Measurements from ENCODE around the gene TPRG1.

The TPRG1 gene

DNA sequence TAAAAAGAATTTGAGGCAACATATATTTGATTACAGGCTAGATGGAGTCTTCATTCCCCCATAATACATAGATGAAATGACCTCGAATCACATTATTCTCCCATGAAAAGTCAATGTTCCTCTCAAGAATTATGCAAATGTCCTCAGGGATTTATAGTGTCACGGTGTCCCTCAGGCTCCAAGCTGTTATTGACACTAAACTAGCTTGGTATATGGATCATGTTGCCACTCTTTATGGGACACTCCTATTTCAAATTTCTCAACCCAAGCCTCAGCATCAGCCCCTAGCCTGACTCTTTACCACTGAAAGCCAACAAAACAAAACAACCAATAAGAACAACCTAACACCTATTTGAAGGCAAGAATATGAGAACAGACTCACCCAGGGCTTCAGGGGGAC lies 139.8 kb downstream of the TPRG1 start:
- ChIA-PET POLR2A (no interaction called here), CTCF (no interaction called here)
- no peak for DNase-seq (ENCODE audit: low read depth, low spot score)
- no peak overlapping the region for H3K4me3 ChIP-seq (ENCODE audit: low read depth, low read length)
- TF ChIP-seq, protein P1, sequence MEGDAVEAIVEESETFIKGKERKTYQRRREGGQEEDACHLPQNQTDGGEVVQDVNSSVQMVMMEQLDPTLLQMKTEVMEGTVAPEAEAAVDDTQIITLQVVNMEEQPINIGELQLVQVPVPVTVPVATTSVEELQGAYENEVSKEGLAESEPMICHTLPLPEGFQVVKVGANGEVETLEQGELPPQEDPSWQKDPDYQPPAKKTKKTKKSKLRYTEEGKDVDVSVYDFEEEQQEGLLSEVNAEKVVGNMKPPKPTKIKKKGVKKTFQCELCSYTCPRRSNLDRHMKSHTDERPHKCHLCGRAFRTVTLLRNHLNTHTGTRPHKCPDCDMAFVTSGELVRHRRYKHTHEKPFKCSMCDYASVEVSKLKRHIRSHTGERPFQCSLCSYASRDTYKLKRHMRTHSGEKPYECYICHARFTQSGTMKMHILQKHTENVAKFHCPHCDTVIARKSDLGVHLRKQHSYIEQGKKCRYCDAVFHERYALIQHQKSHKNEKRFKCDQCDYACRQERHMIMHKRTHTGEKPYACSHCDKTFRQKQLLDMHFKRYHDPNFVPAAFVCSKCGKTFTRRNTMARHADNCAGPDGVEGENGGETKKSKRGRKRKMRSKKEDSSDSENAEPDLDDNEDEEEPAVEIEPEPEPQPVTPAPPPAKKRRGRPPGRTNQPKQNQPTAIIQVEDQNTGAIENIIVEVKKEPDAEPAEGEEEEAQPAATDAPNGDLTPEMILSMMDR (IDR thresholded peaks at IDR 0.05; ENCODE audit: insufficient read depth, low read length, missing control alignments) = no peak

DNA sequence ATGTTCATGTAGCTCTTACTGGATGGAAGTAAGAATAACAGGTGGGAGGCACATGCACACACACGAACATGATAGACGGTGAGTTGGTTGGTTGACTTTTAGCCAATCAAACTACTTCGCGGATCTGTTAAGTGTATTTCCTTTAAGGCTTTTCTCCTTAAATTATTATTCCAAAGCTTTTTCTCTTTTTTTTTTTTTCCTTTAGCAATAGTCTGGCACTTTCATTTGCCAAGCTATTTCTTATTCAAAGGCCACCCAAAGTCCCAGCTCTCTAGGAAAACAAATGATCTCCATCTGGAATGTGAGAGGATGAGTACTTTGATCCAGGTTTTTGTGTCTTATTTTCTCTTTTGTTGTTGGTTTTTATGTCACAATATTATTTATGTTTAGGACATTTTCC lies 141.1 kb downstream of the TPRG1 start:
- no peak overlapping the region for H3K4me3 ChIP-seq (ENCODE audit: low read depth, low read length)
- TF ChIP-seq, protein P1 (IDR thresholded peaks at IDR 0.05; ENCODE audit: insufficient read depth, low read length, missing control alignments) = no peak
- ChIA-PET POLR2A (no interaction called here), CTCF (no interaction called here)
- no peak for DNase-seq (ENCODE audit: low read depth, low spot score)

DNA sequence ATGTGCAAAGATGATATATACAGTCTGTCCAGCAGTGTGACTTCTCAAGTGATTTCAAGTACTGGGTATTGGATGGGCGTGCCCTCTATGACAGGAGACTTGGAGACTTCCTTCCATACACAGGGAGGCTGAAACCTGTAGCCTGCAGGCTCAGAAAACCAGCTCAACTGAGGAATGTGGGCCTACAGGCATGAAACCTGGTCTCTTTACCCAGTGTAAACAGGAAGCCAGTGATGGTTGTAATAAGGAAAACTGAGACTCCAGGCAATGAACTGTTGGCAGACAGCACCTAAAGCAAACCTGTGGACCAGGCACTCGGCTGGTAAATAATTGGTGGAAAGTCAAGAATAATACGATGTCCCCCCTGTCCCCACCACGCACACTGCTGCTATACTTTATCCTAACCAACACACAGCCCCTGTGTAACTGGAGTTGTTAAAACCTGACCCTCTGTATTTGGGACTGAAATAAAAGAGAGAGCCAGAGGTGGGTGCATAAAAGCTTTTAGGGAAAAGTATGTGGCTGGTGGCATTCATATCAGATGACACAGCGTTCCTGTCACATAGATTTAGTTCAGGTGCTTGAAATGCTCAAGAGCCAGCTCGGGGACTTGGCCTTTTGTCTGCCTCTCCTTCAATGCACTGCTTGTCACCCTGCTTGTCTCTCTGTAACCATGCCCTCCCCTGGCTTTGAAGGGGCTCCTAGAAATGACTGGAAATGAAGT lies 144.7 kb downstream of the TPRG1 start:
- POLR2A ChIA-PET = no interaction called here
- no peak for DNase-seq (ENCODE audit: low read depth, low spot score)
- no peak overlapping the region for H3K4me3 ChIP-seq (ENCODE audit: low read depth, low read length)

DNA sequence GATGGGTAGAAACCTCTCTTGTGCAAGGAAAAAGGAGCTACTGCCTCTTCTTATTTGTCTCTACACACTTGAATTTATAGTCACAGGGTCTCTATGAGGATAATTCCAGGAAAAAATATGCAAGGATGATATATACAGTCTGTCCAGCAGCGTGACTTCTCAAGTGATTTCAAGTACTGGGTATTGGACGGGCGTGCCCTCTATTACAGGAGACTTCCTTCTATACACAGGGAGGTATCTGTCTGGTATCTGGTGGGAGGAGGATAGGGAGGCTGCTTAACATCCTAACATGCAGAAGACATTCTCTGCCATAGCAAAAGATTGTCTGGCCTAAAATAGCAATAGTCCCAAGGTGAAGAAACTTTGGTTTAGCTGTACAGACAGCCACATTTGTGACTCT lies 146.1 kb downstream of the TPRG1 start:
- no peak overlapping the region for H3K4me3 ChIP-seq (ENCODE audit: low read depth, low read length)
- CTCF ChIA-PET = no interaction called here
- POLR2A ChIA-PET = no interaction called here

More for the DNA sequence above, 144.7 kb downstream of the TPRG1 start:
- CTCF ChIA-PET = no interaction called here
- TF ChIP-seq, protein P1 (IDR thresholded peaks at IDR 0.05; ENCODE audit: insufficient read depth, low read length, missing control alignments) = no peak

DNA sequence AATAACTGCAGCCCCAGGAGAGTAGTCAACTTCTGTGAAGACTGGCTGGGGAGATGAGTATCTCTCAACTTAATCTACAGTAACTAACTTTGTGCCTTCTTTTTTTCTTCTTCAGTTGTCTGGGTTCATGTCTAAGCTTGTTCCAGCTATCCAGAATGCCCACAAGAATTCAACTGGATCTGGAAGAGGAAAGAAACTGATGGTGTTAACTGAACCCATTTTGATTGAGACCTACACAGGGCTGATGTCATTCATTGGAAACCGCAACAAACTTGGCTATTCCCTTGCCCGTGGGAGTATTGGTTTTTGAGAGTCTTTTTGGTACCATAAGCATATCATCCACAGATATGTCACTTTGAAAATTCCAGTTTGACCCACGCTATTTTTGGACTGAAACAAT lies 148.7 kb downstream of the TPRG1 start:
- no peak for DNase-seq (ENCODE audit: low read depth, low spot score)
- ChIA-PET POLR2A (interaction anchor here (0.6 kb wide), 1 partner anchor 45 kb away, joined by 4 read pairs; no protein-coding TSS in a partner anchor), CTCF (interaction anchor here (1.0 kb wide), 1 partner anchor 9 kb away, joined by 3 read pairs; no protein-coding TSS in a partner anchor)
- no peak overlapping the region for H3K4me3 ChIP-seq (ENCODE audit: low read depth, low read length)
- TF ChIP-seq, protein P1 (IDR thresholded peaks at IDR 0.05; ENCODE audit: insufficient read depth, low read length, missing control alignments) = no peak

More for the DNA sequence above, 146.1 kb downstream of the TPRG1 start:
- TF ChIP-seq, protein P1 (IDR thresholded peaks at IDR 0.05; ENCODE audit: insufficient read depth, low read length, missing control alignments) = no peak
- DNase-seq (ENCODE audit: low read depth, low spot score) = no peak

DNA sequence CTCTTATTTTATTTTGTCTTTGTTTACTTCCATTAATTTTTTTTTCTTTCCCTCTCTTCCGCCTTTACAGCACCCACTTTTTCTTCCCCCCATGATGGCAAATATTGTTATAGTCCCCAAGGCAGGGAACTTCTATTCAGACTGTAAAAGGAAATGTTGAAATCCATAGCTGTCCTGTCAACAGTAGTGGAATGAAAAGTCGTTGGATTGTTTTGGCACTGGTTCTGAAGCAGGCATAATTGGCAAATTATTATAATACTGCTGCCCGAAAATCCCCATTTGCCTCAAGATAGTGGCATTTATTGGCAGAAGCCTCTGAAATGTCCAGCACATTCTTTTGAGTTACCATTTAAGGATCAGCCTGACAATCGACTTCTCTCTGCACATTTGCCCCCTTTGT lies 150.6 kb downstream of the TPRG1 start:
- TF ChIP-seq, protein P1 (IDR thresholded peaks at IDR 0.05; ENCODE audit: insufficient read depth, low read length, missing control alignments) = no peak
- no peak overlapping the region for H3K4me3 ChIP-seq (ENCODE audit: low read depth, low read length)
- DNase-seq (ENCODE audit: low read depth, low spot score) = no peak
- POLR2A ChIA-PET = no interaction called here
- CTCF ChIA-PET = interaction anchor here (1.3 to 1.4 kb wide), 2 partner anchors 11 to 14 kb away, joined by 3 to 4 read pairs; no protein-coding TSS in a partner anchor

Data from AG04449 (cell line).